Spleen (tissue), 11 donors: ENCODE data around the gene VPS18. TPM values are rescaled to one million over a fixed set of nuclear protein-coding genes. Genes with fewer than 3 reads are reported as not detected.

Experiments
- DNase-seq: peaks from one replicate; pipeline ENCODE4 v3.0.0-alpha.2; 2020
- H3K27ac ChIP-seq, 8 donors: fragments of 200-600 bp; sonication (generic) in 7 of 8; 1 replicate in 4 of 8; 2 replicates in 4 of 8; pipeline versions ENCODE4 v1.5.0 to v1.8.0; 2016 to 2021; ENCODE audit warnings: inconsistent platforms in 4 of 8, mild to moderate bottlenecking in 4 of 8, moderate library complexity in 1 of 8
- H3K27me3 ChIP-seq, 7 donors: fragments of 200-600 bp; sonication (generic) in 6 of 7; replicated peaks in 1 of 7; 1 replicate in 4 of 7; 2 replicates in 3 of 7; pipeline versions ENCODE4 v1.5.0 to v1.8.0; 2016 to 2021; ENCODE audit warnings: inconsistent platforms in 3 of 7, mild to moderate bottlenecking in 1 of 7
- H3K36me3 ChIP-seq, 6 donors: fragments of 200-600 bp; sonication (generic) in 5 of 6; 1 replicate in 4 of 6; 2 replicates in 2 of 6; pipeline versions ENCODE4 v1.5.0 to v1.8.0; 2016 to 2021; ENCODE audit warnings: inconsistent platforms in 2 of 6
- H3K4me1 ChIP-seq, 6 donors: fragments of 200-600 bp; sonication (generic) in 5 of 6; 1 replicate in 3 of 6; 2 replicates in 3 of 6; pipeline versions ENCODE4 v1.5.0 to v1.8.0; 2016 to 2021; ENCODE audit warnings: inconsistent platforms in 3 of 6
- H3K4me3 ChIP-seq, 8 donors: fragments of 200-600 bp; sonication (generic) in 7 of 8; 1 replicate in 4 of 8; 2 replicates in 4 of 8; pipeline versions ENCODE4 v1.5.0 to v1.8.0; 2016 to 2021; ENCODE audit warnings: inconsistent platforms in 4 of 8, mild to moderate bottlenecking in 4 of 8, moderate library complexity in 2 of 8
- H3K9me3 ChIP-seq, 8 donors: fragments of 200-600 bp; sonication (generic) in 7 of 8; 1 replicate in 4 of 8; 2 replicates in 4 of 8; pipeline versions ENCODE4 v1.5.0 to v1.8.0; 2016 to 2021; ENCODE audit warnings: inconsistent platforms in 4 of 8
- POLR2A ChIP-seq, 3 donors: fragments of 450-650 bp; IDR thresholded peaks; one replicate each; pipeline ENCODE4 v1.5.1; 2017; ENCODE audit warnings: antibody characterized with exemption in 3 of 3, mild to moderate bottlenecking in 1 of 3
- POLR2AphosphoS5 ChIP-seq, 3 donors: sonication (generic); formaldehyde crosslinking; IDR thresholded peaks; one replicate each; pipeline ENCODE4 v1.5.1; 2017; ENCODE audit warnings: antibody characterized with exemption in 3 of 3
- WGBS, 5 donors: extraction: QIAGEN DNeasy Blood & Tissue Kit in 3 of 5; methylation state at CpG; one replicate each; pipeline versions ENCODE4 v1.1.5 to v1.1.7; 2013 to 2018; 5-methylcytosine and 5-hydroxymethylcytosine counted together
- intact Hi-C: fragments of 100-400 bp; cut with DNase I; formaldehyde crosslinking; loops from one replicate; pipeline ENCODE4 v1.15.0; 2023; ENCODE audit warnings: low total_unique reads
- polyA plus RNA-seq, 3 donors: library from polyadenylated mRNA; stranded (reverse); fragments of 200-250 nt; gene quantifications; one replicate each; pipeline ENCODE4 v1.2.1, GENCODE V29; 2013
- total RNA-seq, 7 donors: library from RNA; depleted of rRNA in 3 of 7; stranded (reverse); fragments of >200 nt in 3 of 7; fragmentation: NEBNext Ultra II Directional in 4 of 7; extraction: Animal tissue kit (Norgen Biotek cat#: 25700) in 4 of 7; gene quantifications; one replicate each; pipeline versions ENCODE4 v1.1.0 to v1.2.1, GENCODE V29; 2016 to 2021
- TF ChIP-seq, protein P1 (sequence below), 11 experiments: fragments of 200-600 bp in 7 of 11; fragments of 450-650 bp in 4 of 11; sonication (generic) in 4 of 11; IDR thresholded peaks in 8 of 11; conservative IDR thresholded peaks in 3 of 11; 1 replicate in 7 of 11; 2 replicates in 4 of 11; pipeline versions ENCODE4 v1.4.0 to v1.8.0; 2016 to 2021; ENCODE audit warnings: antibody characterized with exemption in 11 of 11, inconsistent platforms in 4 of 11, mild to moderate bottlenecking in 1 of 11
- donor health status: healthy with polysubstance abuse.
- donor health status: DM: no; HTN: no; CAD: no; lungs with moderate emphysema.
- donor health status: DM: no; HTN: no; CAD: no.
- donor health status: Bipolar disorder and iron deficiency.
- donor health status: healthy.
- donor health status: DM: no; HTN: no; CAD: no.
- donor health status: DM: yes; HTN: yes; CAD: no.

VPS18 gene
- total and polyA plus RNA-seq, 10 donors = 7.2 to 29.1 (median 22.3) TPM

DNA sequence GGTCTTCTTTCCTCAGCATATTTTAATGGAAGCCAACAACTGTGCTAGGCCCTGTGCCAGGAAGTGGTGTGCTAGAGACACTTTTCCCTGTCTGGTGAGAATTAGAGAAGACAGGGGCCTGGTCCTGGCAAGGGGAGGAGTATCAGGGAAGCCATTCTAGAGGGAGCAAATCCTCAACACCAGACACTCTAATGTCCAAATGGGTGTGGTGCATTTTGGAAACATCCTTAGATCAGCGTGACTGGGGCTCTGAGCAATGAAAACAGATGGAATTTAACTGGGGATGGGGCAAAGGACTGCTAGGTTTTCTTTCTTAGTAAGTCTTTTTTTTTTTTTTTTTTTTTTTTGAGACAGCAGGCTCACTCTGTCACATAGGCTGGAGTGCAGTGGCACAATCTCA, 7.7 kb upstream of the VPS18 start:
- 79 to 87% (median 82%) methylated on average over 1 of the region's 1 CpG for WGBS, 5 donors
- TF ChIP-seq POLR2A (IDR thresholded peaks at IDR 0.05) (no peak), POLR2AphosphoS5 (IDR thresholded peaks at IDR 0.05) (no peak)
- TF ChIP-seq, protein P1, sequence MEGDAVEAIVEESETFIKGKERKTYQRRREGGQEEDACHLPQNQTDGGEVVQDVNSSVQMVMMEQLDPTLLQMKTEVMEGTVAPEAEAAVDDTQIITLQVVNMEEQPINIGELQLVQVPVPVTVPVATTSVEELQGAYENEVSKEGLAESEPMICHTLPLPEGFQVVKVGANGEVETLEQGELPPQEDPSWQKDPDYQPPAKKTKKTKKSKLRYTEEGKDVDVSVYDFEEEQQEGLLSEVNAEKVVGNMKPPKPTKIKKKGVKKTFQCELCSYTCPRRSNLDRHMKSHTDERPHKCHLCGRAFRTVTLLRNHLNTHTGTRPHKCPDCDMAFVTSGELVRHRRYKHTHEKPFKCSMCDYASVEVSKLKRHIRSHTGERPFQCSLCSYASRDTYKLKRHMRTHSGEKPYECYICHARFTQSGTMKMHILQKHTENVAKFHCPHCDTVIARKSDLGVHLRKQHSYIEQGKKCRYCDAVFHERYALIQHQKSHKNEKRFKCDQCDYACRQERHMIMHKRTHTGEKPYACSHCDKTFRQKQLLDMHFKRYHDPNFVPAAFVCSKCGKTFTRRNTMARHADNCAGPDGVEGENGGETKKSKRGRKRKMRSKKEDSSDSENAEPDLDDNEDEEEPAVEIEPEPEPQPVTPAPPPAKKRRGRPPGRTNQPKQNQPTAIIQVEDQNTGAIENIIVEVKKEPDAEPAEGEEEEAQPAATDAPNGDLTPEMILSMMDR (IDR thresholded peaks at IDR 0.05 in 8 of 11, conservative IDR thresholded peaks at IDR 0.05 in 3 of 11) = no peak
- Histone ChIP-seq H3K4me1 (peaks cover 0 to 3% (median under 1%) of the 10 kb centered on the region in 6 donors), H3K4me3 (no peak overlapping the region), H3K36me3 (no peaks in the 10 kb centered on the region), H3K9me3 (peaks cover 0 to 3% (median 0%) of the 10 kb centered on the region in 8 donors), H3K27me3 (no peaks in the 10 kb centered on the region), H3K27ac (no peak overlapping the region)
- no peak for DNase-seq
- intact Hi-C loops = no loop called here

DNA sequence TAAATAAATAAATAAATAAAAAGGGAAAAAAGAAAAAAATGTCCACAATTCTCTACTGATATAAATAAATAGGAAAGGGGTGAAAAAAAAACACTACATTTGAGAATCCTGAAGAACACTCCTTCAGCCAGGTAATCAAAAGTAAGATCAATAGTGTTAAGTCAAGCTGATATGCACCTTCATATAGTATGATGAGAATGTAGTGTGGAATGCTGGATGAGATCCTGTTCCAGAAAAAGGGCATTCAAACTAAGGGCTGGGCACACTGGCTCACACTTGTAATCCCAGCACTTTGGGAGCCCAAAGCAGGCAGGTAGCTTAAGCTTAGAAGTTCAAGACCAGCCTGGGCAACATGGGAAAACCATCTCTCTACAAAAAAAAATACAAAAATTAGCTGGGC, 5.1 kb upstream of the VPS18 start:
- intact Hi-C loops = no loop called here
- Histone ChIP-seq H3K36me3 (no peaks in the 10 kb centered on the region), H3K27ac (no peak overlapping the region), H3K27me3 (no peaks in the 10 kb centered on the region), H3K9me3 (no peaks in the 10 kb centered on the region), H3K4me3 (no peak overlapping the region), H3K4me1 (peaks cover 0 to 28% (median 18%) of the 10 kb centered on the region in 6 donors)
- no peak for DNase-seq
- TF ChIP-seq POLR2A (IDR thresholded peaks at IDR 0.05) (no peak), POLR2AphosphoS5 (IDR thresholded peaks at IDR 0.05) (no peak)
- TF ChIP-seq, protein P1 (IDR thresholded peaks at IDR 0.05 in 8 of 11, conservative IDR thresholded peaks at IDR 0.05 in 3 of 11) = no peak

DNA sequence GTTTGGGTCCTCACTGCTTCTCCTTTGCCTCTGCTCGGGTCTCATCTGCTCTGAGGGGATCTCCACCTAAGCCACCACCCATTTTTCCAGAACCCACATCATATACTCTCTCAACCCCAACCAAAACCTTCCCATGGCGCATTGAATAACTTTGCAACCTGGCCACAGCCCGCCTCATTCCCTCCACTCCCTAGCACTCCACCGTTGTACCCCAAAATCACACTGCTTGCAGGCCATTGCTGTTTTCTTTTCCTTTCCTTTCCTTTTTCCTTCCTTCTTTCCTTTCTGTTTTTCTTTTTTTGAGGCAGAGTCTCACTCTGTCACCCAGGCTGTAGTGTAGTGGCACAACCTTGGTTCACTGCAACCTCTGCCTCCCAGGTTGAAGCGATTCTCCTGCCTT, 3.1 kb upstream of the VPS18 start:
- Histone ChIP-seq H3K9me3 (no peaks in the 10 kb centered on the region), H3K27ac (no peak overlapping the region), H3K36me3 (peaks cover 0 to 6% (median 2%) of the 10 kb centered on the region in 6 donors), H3K4me3 (no peak overlapping the region), H3K27me3 (no peaks in the 10 kb centered on the region), H3K4me1 (peaks cover 11 to 43% (median 34%) of the 10 kb centered on the region in 6 donors)
- 81 to 88% (median 86%) methylated on average over 5 of the region's 5 CpGs for WGBS, 5 donors
- DNase-seq = no peak
- intact Hi-C loops = loop anchor here (2.0 to 5.0 kb wide), 2 partner anchors 32 to 214 kb away; no protein-coding TSS in a partner anchor
- TF ChIP-seq POLR2AphosphoS5 (IDR thresholded peaks at IDR 0.05) (no peak), POLR2A (IDR thresholded peaks at IDR 0.05) (no peak)
- TF ChIP-seq, protein P1 (IDR thresholded peaks at IDR 0.05 in 8 of 11, conservative IDR thresholded peaks at IDR 0.05 in 3 of 11) = no peak

DNA sequence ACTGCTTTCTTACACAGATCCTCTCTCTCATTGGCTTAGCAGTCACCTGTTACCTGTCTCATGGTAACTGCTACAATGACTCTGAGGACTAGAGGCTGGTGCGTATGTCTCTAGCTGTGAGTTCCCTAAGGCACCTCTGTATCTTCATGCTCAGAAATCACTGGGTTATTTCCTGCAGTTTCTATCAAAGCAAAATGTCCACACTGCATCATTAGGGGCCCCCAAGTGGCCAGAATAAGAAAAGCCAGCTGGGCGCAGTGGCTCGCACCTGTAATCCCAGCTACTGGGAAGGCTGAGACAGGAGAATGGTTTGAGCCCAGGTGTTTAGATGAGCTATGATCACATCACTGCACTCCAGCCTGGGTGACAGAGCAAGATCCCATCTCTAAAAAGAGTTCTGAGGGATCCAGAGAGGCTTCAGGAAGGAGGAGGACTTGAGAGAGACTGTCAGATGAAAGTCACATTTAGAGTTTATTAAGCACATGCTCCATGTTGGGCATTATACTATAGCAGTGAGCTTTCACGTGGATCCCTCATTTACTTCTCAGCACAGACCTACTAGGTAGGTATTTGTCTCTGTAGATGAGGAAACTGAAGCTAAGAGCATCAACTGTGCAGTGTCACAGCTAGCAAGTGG, 2.3 kb upstream of the VPS18 start:
- 14 to 25% (median 19%) methylated on average over 4 of the region's 4 CpGs for WGBS, 5 donors
- intact Hi-C loops = loop anchor here (2.0 to 5.0 kb wide), 2 partner anchors 33 to 215 kb away; no protein-coding TSS in a partner anchor
- Histone ChIP-seq H3K27me3 (no peaks in the 10 kb centered on the region), H3K36me3 (peaks cover 0 to 14% (median 9%) of the 10 kb centered on the region in 6 donors), H3K27ac (peak overlapping the region in 1 of 8 donors; percentile 91), H3K4me3 (peak overlapping the region in 1 of 8 donors; percentile 98), H3K9me3 (no peaks in the 10 kb centered on the region), H3K4me1 (peaks cover 11 to 51% (median 40%) of the 10 kb centered on the region in 6 donors)
- TF ChIP-seq POLR2A (IDR thresholded peaks at IDR 0.05) (no peak), POLR2AphosphoS5 (IDR thresholded peaks at IDR 0.05) (no peak)
- TF ChIP-seq, protein P1 (IDR thresholded peaks at IDR 0.05 in 8 of 11, conservative IDR thresholded peaks at IDR 0.05 in 3 of 11) = peak in 9 of 11 experiments; percentile 14 to 74 (median 64)
- DNase-seq = no peak
